ENCODE measurements around the gene TTYH3. TPM values are rescaled to one million over a fixed set of nuclear protein-coding genes. Genes with fewer than 3 reads are reported as not detected.

The TTYH3 gene
- total RNA-seq, 2 experiments from 2014 or later: 9.7 to 10.2 TPM

DNA sequence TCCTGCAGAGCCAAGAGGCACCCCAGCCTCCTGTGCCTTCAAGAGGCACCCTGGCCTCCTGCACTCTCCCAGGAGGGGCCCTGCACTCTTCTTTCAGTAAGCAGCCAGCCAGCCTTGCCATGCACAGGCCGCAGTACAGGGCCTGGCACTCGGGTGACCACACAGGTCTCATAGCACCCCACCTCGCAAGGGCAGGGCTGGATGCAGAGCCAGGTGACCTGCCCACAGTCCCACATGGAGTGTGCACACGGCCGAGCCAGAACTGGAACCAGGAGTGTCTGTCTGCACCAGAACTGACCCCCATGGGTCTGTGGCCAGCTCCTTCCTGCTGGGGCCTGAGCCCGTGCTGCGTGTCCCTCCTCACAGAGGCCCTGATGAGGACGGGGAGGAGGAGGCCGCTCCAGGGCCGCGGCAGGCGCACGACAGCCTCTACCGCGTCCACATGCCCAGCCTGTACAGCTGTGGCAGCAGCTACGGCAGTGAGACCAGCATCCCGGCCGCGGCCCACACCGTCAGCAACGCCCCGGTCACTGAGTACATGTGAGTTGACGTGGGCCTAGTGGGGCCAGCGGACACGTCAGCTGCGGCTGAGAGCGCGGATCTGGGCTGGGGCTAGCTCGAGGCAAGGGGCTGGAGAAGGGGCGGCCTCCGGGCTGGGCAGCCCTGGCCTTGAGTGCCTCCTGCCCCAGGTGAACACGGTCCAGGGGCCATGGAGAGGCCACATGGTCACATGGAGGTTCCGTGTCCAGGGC, 26.3 kb downstream of the TTYH3 start:
- no peak for DNase-seq
- H3K27me3 Mint-ChIP-seq: no peaks in the 10 kb centered on the region
- H3K9me3 Mint-ChIP-seq: no peaks in the 10 kb centered on the region
- ChIA-PET CTCF (interaction anchor here (3.4 kb wide), 1 partner anchor 52 kb away, joined by 11 read pairs; no protein-coding TSS in a partner anchor), POLR2A (no interaction called here)
- H3K4me1 Mint-ChIP-seq: no peaks in the 10 kb centered on the region
- H3K4me3 Mint-ChIP-seq: no peak overlapping the region
- no peak overlapping the region for H3K27ac Mint-ChIP-seq
- H3K36me3 Mint-ChIP-seq (ENCODE audit: low read depth): no peaks in the 10 kb centered on the region

DNA sequence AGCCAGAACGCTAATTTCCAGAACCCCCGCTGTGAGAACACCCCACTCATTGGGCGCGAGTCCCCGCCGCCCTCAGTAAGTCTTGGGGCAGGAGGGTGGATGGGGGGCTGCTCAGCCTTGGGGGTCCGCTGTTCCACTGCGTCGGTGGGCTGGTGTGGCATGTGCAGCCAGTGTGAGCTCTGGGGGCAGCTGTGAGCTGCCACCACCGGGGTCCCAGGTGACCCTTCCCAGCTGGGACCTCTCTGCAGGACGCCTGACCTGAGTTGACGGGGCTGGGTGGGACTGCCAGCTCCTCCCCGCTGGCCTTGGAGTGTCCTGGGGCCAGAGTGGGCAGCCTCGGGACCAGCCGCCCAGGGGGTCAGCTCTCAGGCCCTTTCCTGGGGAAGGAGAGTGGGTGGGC, 27.2 kb downstream of the TTYH3 start:
- DNase-seq: no peak
- H3K27me3 Mint-ChIP-seq: no peaks in the 10 kb centered on the region
- no peaks in the 10 kb centered on the region for H3K9me3 Mint-ChIP-seq
- H3K27ac Mint-ChIP-seq: no peak overlapping the region
- H3K36me3 Mint-ChIP-seq (ENCODE audit: low read depth): no peaks in the 10 kb centered on the region
- H3K4me3 Mint-ChIP-seq: no peak overlapping the region
- CTCF ChIA-PET: interaction anchor here (3.4 kb wide), 1 partner anchor 51 kb away, joined by 11 read pairs; no protein-coding TSS in a partner anchor
- POLR2A ChIA-PET: no interaction called here
- H3K4me1 Mint-ChIP-seq: no peaks in the 10 kb centered on the region

DNA sequence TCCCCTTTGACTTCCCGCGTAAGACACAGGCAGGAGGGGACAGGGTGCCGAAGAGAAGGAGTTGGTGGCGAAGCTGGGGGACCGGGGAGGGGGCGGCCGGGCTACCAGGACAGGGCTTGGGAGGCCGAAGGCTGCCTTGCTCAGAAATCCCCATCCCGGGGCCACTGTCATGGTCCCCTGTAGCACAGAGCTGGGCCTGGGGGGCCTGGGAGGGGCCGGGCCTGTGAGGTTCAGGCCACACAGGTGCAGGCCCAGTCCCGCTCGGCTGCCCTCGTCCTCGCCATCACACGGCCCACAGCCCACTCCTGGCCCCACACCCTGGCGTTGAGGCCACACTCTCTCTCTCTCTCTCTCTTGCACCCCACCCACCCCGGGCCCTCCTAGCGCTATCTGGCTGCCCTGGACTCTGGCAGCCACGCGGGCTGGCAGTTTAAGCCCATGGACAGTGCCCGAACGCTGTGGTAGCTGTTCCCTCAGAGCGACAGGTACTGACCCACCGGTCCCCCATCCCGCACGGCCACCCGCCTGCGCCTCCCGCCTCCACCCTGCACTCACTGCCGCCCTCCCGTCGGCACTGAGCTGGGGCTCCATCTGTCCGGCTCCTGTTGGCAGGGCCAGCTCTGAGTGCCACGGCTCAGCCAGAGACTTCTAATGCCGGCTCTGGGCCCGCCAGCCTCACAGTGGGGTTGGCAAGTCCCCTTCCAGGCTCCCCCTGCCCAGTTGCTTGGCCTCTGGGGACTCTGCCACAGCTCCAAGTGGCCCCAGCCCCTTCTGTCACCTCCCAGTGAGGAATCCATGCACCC, 28.0 kb downstream of the TTYH3 start:
- Mint-ChIP-seq H3K4me1 (no peaks in the 10 kb centered on the region), H3K27ac (no peak overlapping the region), H3K36me3 (ENCODE audit: low read depth) (no peaks in the 10 kb centered on the region), H3K4me3 (no peak overlapping the region), H3K9me3 (no peaks in the 10 kb centered on the region), H3K27me3 (no peaks in the 10 kb centered on the region)
- ChIA-PET CTCF (interaction anchor here (3.4 kb wide), 1 partner anchor 50 kb away, joined by 11 read pairs; no protein-coding TSS in a partner anchor), POLR2A (no interaction called here)
- no peak for DNase-seq

DNA sequence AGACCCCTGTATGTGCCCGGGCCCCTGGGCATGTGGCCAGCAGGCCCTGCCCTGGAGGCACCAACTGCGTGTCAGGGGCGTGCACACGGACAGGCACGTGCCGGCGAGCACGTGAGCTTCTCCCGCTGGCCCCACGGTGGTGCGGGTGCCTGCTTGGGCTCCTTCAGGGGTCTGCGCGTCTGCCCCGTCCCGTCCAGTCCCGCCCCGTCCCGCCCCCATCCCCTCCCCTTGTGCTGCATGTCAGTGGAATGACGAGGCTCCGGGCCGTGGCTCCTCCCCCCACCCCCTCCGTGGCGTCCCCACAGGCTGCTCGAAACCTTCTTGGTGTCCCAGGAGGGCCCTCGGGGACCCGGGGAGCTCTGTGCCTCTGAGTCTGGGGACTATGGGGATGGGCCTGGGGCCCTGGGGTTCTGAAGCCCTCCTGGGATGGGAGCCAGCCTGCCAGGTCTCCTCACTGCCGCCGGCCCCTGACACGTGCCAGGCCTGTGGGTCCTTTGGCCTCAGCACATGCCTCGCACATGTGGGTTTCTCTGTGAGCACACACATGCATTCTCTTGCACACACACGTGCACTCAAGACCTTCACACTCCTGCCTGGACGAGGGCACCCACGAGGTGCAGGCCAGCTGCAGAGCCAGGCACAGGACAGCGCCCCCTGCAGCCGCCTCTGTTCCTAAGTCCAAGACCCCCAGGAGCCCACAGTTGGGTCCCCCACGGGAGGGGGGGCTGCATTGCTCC, 28.7 kb downstream of the TTYH3 start:
- no peaks in the 10 kb centered on the region for H3K36me3 Mint-ChIP-seq (ENCODE audit: low read depth)
- ChIA-PET POLR2A (no interaction called here), CTCF (interaction anchor here (3.4 kb wide), 1 partner anchor 50 kb away, joined by 11 read pairs; no protein-coding TSS in a partner anchor)
- no peaks in the 10 kb centered on the region for H3K4me1 Mint-ChIP-seq
- H3K4me3 Mint-ChIP-seq: no peak overlapping the region
- no peaks in the 10 kb centered on the region for H3K27me3 Mint-ChIP-seq
- H3K27ac Mint-ChIP-seq: no peak overlapping the region
- no peaks in the 10 kb centered on the region for H3K9me3 Mint-ChIP-seq
- DNase-seq: no peak

DNA sequence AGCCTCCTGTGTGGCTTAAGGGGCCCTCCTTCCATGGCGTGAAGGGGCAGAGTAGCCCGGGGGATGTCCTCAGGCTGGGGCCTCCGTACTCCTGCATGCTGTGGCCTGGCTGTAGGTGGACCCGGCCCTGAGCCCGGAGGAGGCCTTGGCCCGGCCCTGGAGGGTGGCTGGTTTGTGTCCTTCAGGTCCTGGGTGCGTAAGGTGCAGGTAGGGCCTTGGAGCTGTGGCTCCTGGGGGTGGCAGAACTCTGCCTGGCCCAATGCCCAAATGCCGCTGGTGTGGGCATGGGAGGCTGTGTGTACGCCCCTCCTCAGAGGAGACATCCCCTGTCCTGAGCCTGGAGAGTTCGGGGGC, 29.3 kb downstream of the TTYH3 start:
- H3K27me3 Mint-ChIP-seq: no peaks in the 10 kb centered on the region
- no peaks in the 10 kb centered on the region for H3K4me1 Mint-ChIP-seq
- H3K36me3 Mint-ChIP-seq (ENCODE audit: low read depth): no peaks in the 10 kb centered on the region
- H3K4me3 Mint-ChIP-seq: no peak overlapping the region
- ChIA-PET CTCF (interaction anchor here (3.4 kb wide), 1 partner anchor 49 kb away, joined by 11 read pairs; no protein-coding TSS in a partner anchor), POLR2A (no interaction called here)
- no peak overlapping the region for H3K27ac Mint-ChIP-seq
- H3K9me3 Mint-ChIP-seq: no peaks in the 10 kb centered on the region
- no peak for DNase-seq

DNA sequence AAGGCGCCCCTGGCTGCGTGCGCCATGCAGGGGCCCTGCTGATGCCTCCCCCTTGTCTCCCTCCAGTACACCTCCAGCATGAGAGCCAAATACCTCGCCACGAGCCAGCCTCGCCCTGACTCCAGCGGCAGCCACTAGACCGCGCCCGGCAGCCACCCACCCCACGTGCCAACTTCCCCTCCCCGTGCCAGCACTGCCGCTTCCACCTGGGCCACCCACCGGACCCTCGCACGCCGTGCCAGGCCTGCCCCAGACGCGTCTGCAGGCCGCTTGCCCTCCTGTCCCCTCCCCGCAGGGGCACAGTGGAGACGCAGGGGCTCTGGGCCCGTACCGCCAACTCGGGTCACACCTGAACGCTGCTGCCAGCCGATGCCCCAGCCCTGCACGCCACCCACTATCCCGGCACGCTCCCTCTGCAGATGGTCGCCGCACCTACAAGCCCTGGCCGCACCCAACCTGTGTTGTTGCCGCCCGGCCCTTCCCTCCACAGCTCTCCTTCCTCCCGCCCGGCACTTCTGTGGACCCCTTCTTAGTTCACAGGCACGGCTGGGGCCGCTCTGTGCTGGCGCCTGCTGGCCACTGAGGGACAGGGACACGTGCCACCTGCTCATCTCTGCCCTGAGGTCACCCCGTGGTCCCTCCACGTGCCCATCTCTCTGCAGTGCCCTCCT, 30.0 kb downstream of the TTYH3 start:
- Mint-ChIP-seq H3K4me1 (no peaks in the 10 kb centered on the region), H3K9me3 (no peaks in the 10 kb centered on the region), H3K4me3 (no peak overlapping the region), H3K27ac (no peak overlapping the region), H3K27me3 (no peaks in the 10 kb centered on the region), H3K36me3 (ENCODE audit: low read depth) (no peaks in the 10 kb centered on the region)
- ChIA-PET POLR2A (interaction anchor here (0.9 kb wide), 1 partner anchor 9 kb away, joined by 3 read pairs; no protein-coding TSS in a partner anchor), CTCF (interaction anchor here (3.4 kb wide), 1 partner anchor 48 kb away, joined by 11 read pairs; no protein-coding TSS in a partner anchor)
- no peak for DNase-seq

DNA sequence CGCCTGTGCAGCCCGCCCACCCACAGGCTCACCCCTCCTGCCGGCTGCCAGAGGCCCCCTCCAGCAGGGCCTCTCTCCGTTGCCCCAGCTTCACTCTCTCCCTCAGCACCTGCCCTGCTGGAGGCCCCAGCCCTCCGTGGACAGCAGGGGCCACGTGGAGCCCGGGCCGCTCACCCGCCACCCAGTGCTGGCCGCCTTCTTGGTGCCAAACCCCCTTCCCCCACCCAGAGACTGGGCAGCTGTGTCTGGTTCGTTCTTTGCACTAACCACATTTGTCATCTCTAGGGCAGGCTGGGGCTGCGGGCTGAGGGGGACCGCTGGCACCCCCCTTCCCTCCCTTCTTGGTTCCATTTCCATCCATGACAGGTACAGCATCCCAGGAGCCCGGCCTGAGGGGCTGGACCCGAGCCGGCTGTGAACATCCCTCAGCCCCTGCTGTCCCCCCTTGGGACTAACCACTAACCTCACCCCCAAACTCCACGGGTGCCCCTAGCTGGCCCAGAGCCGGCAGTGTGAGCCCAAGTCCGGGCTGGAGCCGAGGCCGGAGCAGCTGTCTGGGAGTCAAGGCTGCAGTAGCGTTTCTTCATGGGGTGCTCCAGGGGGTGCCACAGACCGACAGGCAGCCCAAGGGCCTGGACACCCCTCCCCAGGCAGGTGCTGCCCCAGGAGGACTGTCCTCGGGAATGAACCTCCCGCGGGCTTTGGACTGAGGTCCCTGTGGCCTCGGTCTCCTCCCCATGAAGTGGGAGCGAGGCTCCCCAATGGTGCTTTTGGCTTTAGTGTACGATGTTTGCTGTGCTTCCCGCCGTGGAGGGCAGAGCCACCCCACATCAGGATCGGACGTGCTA, 30.7 kb downstream of the TTYH3 start:
- ChIA-PET POLR2A (interaction anchor here (0.9 kb wide), 1 partner anchor 9 kb away, joined by 3 read pairs; no protein-coding TSS in a partner anchor), CTCF (no interaction called here)
- Mint-ChIP-seq H3K9me3 (no peaks in the 10 kb centered on the region), H3K4me1 (no peaks in the 10 kb centered on the region), H3K27ac (no peak overlapping the region), H3K36me3 (ENCODE audit: low read depth) (no peaks in the 10 kb centered on the region), H3K4me3 (no peak overlapping the region), H3K27me3 (peaks cover 3% of the 10 kb centered on the region)
- DNase-seq: no peak

DNA sequence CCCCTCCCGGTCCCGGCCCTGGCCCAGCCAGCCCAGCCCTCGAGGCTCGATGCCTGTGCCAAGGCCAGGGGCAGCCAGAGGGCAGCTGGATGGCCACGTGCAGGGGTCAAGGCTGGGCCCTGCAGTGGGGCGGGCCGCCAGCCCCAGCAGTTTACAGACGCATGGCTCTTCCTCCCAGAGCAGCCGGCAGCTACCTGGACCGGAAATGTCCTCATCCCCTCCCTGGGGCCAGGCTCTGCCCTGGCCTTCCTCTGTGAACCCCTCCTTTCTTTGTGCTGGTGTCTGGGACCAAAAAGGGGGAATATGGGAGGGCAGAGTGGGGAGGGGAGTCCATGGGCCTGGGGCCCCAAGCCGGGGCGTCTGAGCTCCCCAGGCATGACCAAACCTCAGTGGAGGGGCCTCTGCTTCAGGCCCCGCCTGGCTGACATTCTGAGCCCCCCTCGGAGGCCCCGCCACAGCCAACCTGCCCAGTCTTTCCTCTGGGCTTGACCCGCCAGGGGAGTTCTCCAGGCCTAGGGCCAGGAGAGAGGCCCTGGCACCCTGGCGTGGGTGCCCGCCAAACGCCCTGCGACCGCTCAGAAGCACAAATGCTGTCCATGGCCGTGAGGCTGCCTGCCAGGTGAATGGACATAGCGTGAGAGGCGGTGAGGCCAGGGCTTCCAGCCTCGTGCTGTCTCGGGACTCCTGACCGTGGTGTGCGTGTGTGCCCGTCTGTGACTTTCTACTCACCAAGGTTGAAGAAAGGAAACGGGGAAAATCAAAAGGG, 31.5 kb downstream of the TTYH3 start:
- H3K36me3 Mint-ChIP-seq (ENCODE audit: low read depth): no peaks in the 10 kb centered on the region
- no peak overlapping the region for H3K27ac Mint-ChIP-seq
- H3K4me3 Mint-ChIP-seq: no peak overlapping the region
- ChIA-PET POLR2A (no interaction called here), CTCF (no interaction called here)
- H3K27me3 Mint-ChIP-seq: peaks cover 9% of the 10 kb centered on the region
- DNase-seq: no peak
- H3K4me1 Mint-ChIP-seq: no peaks in the 10 kb centered on the region
- H3K9me3 Mint-ChIP-seq: no peaks in the 10 kb centered on the region

DNA sequence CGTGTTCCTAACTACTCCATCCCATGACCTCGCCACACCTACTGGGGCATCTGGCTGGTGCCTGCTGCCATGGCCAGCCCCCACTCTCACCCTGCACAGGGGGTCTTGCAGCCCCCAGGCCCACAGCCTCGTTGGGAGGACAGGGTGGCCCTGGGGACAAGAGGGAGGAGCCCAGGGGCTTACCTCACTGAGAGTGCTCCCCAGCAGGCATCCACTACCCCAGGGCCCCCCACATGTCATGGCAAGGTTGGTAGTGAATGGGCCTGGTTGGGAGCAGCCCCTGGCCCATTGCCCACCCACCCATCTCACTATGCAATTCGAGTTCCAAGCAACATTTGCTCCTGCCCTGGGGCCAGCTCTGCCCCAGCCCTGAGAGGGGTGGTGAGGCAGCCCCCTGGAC, 32.2 kb downstream of the TTYH3 start:
- Mint-ChIP-seq H3K4me1 (no peaks in the 10 kb centered on the region), H3K27ac (no peak overlapping the region), H3K27me3 (peaks cover 11% of the 10 kb centered on the region), H3K36me3 (ENCODE audit: low read depth) (no peaks in the 10 kb centered on the region), H3K9me3 (no peaks in the 10 kb centered on the region), H3K4me3 (no peak overlapping the region)
- no peak for DNase-seq
- ChIA-PET POLR2A (no interaction called here), CTCF (no interaction called here)

DNA sequence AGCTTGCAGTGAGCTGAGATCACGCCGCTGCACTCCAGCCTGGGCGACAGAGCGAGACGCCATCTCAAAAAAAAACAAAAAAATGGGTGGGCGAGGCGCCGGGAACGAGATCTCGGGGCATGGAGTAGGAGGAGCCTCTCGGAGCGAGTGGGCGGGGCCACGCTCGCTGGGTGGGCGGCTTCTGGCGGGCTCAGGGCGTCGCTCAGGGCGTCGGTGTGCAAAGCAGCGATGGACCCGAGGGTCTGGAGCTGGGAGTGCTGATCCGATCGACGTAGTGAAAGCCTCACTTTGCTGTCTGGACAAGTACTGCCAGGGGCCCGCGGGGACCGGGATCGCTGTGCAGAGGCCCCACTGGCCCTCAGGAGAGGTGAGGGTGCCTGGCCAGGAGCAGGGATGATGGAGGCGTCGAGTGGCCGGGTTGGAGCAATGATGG, 33.6 kb downstream of the TTYH3 start:
- no peaks in the 10 kb centered on the region for H3K9me3 Mint-ChIP-seq
- peaks cover 18% of the 10 kb centered on the region for H3K27me3 Mint-ChIP-seq
- CTCF ChIA-PET: interaction anchor here (2.3 kb wide), 1 partner anchor 45 kb away, joined by 10 read pairs; no protein-coding TSS in a partner anchor
- no peak overlapping the region for H3K4me3 Mint-ChIP-seq
- no peak overlapping the region for H3K27ac Mint-ChIP-seq
- POLR2A ChIA-PET: interaction anchor here (1.4 kb wide), 1 partner anchor 33 kb away, joined by 3 read pairs; no protein-coding TSS in a partner anchor
- no peaks in the 10 kb centered on the region for H3K36me3 Mint-ChIP-seq (ENCODE audit: low read depth)
- DNase-seq: no peak
- H3K4me1 Mint-ChIP-seq: peaks cover 3% of the 10 kb centered on the region

DNA sequence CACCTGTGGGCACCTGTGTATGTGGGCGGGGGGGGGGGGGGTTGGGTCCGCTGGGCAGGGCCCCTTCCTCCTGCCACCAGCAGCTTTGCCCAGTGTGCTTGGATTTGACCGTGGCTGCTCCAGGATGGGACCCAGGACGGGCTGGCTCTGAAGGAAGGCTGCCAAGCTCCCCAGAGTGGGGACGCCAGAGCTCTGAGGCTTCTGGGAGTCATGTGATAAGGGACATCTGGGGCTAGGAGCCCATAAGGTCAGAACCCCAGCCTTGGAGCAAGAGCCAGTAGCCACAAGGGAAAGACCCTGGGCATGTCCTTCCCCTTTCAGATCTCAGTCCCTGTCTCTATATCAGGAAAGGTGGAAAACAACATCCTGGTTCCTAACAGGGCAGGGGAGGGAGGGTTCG, 34.4 kb downstream of the TTYH3 start:
- no peak for DNase-seq
- Mint-ChIP-seq H3K4me3 (no peak overlapping the region), H3K9me3 (no peaks in the 10 kb centered on the region), H3K36me3 (ENCODE audit: low read depth) (no peaks in the 10 kb centered on the region), H3K27ac (no peak overlapping the region), H3K4me1 (peaks cover 7% of the 10 kb centered on the region), H3K27me3 (peaks cover 23% of the 10 kb centered on the region)
- ChIA-PET POLR2A (no interaction called here), CTCF (interaction anchor here (0.6 to 2.3 kb wide), 2 partner anchors 44 to 203 kb away, joined by 3 to 10 read pairs; no protein-coding TSS in a partner anchor)

All from activated CD4-positive, alpha-beta memory T cell treated with anti-CD3 and anti-CD28 coated beads, Interleukin-2, amount 10 ng/mL, durations not matched to agents 7 days and 5 days (primary cell).